NCI-H1930 (cell line): ENCODE measurements around the gene B4GALT7.
A peak's percentile ranks its signal among the peaks of the same experiment; 100 is the strongest.

ENCODE experiments used
- DNase-seq, 2 experiments: peaks; one replicate each; lab custom pipeline; 2025; lab: John Stamatoyannopoulos, UW

B4GALT7 gene

GRCh38 chr5:177593511-177593910 is 6.4 kb upstream of the B4GALT7 start:
- no peak for DNase-seq

- DNase-seq: no peak
These were observed 5.9 kb upstream of the B4GALT7 start for GRCh38 chr5:177594071-177594470.

- DNase-seq: no peak
These were observed 4.8 kb upstream of the B4GALT7 start for GRCh38 chr5:177595026-177595585.

- DNase-seq: no peak
These were observed 3.7 kb upstream of the B4GALT7 start for GRCh38 chr5:177595991-177596774.

GRCh38 chr5:177596775-177597238 is 3.1 kb upstream of the B4GALT7 start:
- DNase-seq: no peak

- no peak for DNase-seq
These were observed 1.5 kb upstream of the B4GALT7 start for GRCh38 chr5:177598477-177598876.

GRCh38 chr5:177600508-177601018 is 631 bp downstream of the B4GALT7 start:
- no peak for DNase-seq

- no peak for DNase-seq
These were observed 1.2 kb downstream of the B4GALT7 start for GRCh38 chr5:177601126-177601525.

- no peak for DNase-seq
These were observed 1.9 kb downstream of the B4GALT7 start for GRCh38 chr5:177601577-177602457.

GRCh38 chr5:177602458-177602830 is 2.5 kb downstream of the B4GALT7 start:
- DNase-seq: no peak

GRCh38 chr5:177603631-177604030 is 3.7 kb downstream of the B4GALT7 start:
- no peak for DNase-seq

- DNase-seq: no peak
These were observed 4.2 kb downstream of the B4GALT7 start for GRCh38 chr5:177604116-177604521.

- no peak for DNase-seq
These were observed 4.7 kb downstream of the B4GALT7 start for GRCh38 chr5:177604656-177605055.

- DNase-seq: no peak
These were observed 5.1 kb downstream of the B4GALT7 start for GRCh38 chr5:177605078-177605477.

- DNase-seq: no peak
These were observed 5.7 kb downstream of the B4GALT7 start for GRCh38 chr5:177605667-177606066.

GRCh38 chr5:177606071-177607051 is 6.4 kb downstream of the B4GALT7 start:
- DNase-seq: no peak

GRCh38 chr5:177607115-177607451 is 7.2 kb downstream of the B4GALT7 start:
- DNase-seq: no peak

GRCh38 chr5:177607452-177608192 is 7.7 kb downstream of the B4GALT7 start:
- peak; percentile 13 to 40 for DNase-seq

GRCh38 chr5:177608243-177609075 is 8.5 kb downstream of the B4GALT7 start:
- DNase-seq: no peak
